ENCODE data around the gene ABCA7.
"Not testable (repeated sequence)": the region's sequence is repeated elsewhere in the genome, so short reads cannot be mapped to it uniquely, and the experiment has no call there.

The ABCA7 gene

DNA sequence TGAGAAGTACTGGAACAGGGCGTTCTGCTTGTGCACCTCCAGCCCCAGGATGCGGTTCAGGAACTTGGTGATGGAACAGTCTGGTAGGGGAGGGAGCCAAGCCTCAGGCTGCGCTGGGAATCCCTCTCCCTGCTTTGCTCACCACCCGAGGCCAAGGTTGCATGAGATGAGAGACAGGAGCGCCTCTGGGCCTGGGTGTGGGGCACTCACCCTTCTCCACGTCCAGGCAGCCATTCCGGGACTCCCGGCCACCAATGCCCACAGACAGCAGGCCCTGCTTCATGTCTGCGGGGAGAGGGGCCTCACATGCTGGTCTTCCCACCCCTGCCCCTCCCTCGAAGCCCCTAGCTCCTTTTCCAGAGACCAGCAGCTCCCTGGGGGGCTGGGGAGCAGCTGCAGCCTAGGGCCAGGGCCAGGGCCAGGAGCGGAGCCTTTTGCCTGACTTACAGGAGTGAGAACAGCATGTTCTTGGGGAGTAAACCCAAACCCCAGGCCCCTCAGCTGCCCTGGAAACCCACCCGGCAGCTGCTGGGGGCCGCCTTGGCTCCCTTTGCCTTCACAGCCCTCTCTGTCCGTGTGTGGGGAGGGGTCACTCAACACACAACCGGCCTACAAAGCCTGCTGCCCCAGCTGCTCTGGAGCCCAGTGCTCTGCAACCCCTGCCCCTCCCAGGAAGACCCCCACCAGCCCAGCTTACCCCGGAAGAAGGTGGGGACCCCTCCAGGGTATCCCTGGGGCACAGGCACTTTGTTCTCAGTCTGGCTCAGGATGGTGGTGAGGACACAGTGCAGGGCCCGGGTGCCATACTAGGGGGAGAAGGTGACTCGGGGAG, 71.1 kb downstream of the ABCA7 start:
- H3K4me3 ChIP-seq (ENCODE audit: low read length) = no peak overlapping the region
- DNase-seq (ENCODE audit: low read depth) = no peak
- TF ChIP-seq, protein P1, sequence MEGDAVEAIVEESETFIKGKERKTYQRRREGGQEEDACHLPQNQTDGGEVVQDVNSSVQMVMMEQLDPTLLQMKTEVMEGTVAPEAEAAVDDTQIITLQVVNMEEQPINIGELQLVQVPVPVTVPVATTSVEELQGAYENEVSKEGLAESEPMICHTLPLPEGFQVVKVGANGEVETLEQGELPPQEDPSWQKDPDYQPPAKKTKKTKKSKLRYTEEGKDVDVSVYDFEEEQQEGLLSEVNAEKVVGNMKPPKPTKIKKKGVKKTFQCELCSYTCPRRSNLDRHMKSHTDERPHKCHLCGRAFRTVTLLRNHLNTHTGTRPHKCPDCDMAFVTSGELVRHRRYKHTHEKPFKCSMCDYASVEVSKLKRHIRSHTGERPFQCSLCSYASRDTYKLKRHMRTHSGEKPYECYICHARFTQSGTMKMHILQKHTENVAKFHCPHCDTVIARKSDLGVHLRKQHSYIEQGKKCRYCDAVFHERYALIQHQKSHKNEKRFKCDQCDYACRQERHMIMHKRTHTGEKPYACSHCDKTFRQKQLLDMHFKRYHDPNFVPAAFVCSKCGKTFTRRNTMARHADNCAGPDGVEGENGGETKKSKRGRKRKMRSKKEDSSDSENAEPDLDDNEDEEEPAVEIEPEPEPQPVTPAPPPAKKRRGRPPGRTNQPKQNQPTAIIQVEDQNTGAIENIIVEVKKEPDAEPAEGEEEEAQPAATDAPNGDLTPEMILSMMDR (IDR thresholded peaks at IDR 0.05; ENCODE audit: insufficient read depth, low read depth, low read length, missing control alignments) = no peak

DNA sequence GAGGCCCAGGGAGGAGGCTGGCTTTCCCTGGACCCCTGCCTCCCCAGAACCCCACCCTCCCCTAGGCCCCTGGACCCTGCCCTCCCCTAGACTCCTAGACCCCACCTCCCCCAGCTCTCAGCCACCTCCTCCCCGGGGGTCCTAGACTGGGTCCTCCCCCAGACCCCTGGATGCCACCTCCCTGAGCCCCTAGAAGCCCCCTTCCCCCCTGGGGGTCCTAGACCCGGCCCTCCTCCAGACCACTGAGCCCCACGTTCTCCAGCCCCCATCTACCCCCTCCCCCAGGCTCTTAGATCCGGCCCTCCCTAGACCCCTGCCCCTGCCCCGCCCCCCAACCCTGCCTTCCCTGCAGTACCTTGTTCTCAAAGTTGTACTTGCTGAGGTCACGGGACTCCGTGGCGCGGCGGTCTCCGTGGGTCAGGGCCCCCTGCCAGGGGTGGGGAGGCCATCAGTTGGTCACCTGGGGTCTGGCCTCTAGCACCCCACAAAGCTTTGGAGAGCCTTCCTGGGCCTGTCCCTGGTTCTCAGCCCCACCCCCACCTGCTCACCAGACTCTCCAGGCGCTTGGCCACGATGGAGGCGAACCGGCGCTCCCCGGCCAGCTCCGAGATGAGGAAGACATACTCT, 71.8 kb downstream of the ABCA7 start:
- H3K4me3 ChIP-seq (ENCODE audit: low read length) = no peak overlapping the region
- no peak for DNase-seq (ENCODE audit: low read depth)
- TF ChIP-seq, protein P1 (IDR thresholded peaks at IDR 0.05; ENCODE audit: insufficient read depth, low read depth, low read length, missing control alignments) = no peak

DNA sequence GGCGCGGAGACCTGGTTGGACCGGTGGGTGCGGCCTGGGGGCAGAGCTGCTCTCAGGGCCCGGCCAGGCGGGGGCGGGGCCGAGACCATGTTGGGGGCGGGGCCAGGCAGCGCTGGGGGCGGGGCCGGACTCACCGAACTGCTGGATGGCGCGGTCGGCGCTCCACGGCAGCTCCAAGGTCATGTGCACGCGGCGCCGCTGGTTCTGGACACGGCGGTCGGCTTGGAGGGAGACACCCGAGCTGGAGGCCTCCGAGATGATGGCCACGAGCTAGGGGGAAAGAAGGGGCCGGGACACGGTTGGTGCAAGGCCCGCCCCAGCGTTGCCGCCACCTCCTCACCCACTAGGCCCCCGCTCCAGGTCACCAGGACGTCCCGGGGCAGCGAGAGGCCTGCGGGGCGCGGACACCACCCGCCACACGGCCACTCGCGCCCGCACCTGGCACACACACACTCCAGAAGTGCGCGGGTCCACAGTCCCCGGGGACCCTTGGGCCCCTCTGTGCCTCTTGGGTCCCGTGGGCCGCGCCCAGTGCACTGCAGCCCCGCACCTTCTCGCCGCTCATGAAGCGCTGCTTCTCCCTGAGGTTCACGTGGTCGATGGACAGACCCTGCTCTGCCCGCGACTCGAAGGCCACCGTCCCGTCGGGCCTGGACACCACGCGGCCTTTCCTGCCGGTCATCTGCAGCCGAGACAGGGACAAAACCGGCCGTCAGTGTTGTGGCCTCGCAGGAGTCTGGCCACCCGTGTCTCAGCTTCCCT, 72.5 kb downstream of the ABCA7 start:
- DNase-seq (ENCODE audit: low read depth) = peak; percentile 80

DNA sequence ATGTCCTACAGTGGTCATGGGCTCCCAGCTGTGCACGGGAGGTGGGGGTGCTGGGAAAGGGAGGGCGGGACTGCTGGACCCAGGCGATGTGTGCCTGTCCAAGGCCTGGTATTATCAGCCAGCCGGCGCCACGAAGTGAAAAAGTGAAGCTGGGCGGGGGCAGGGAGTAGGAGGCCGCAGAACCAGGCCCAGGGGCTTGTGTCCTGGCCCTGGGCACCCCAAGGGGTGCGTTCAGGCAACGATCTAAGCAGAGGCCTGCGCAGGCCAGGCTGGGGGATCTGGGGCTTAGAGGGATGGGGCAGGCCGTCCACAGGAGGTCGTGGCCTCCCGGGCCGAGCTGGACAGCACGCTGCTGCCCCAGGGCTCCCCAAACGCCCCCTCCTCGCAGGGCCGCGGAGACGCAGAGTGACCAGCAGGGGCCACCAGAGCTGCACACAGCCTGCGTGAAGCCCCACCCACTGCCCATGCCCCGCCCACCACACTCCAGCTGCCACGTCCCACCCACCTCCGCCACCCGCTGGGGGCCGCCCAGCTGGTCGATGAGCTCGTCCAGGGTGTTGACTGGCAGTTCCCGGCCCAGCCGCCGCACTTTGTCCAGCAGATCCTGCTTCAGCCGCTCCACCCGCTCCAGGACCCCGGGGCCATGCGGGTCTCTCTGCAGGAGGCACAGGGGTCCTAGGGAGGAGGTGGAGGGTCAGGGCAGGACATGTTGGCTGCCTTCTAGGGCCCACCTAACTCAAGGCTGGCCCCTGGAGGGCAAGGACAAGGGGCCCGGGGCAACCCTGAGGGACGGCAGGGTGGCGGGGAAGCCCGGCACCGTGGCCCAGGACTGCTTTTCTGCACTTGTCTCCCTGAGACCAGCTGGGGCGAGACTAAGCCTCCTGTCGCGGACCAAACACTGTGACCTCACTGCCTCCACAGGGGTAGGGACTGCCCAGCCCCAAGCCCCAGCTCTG, 73.4 kb downstream of the ABCA7 start:
- DNase-seq (ENCODE audit: low read depth) = peak; percentile 92
- no peak overlapping the region for H3K4me3 ChIP-seq (ENCODE audit: low read length)
- TF ChIP-seq, protein P1 (IDR thresholded peaks at IDR 0.05; ENCODE audit: insufficient read depth, low read depth, low read length, missing control alignments) = peak; percentile 71

More for the DNA sequence above, 72.5 kb downstream of the ABCA7 start:
- no peak overlapping the region for H3K4me3 ChIP-seq (ENCODE audit: low read length)
- TF ChIP-seq, protein P1 (IDR thresholded peaks at IDR 0.05; ENCODE audit: insufficient read depth, low read depth, low read length, missing control alignments) = no peak

DNA sequence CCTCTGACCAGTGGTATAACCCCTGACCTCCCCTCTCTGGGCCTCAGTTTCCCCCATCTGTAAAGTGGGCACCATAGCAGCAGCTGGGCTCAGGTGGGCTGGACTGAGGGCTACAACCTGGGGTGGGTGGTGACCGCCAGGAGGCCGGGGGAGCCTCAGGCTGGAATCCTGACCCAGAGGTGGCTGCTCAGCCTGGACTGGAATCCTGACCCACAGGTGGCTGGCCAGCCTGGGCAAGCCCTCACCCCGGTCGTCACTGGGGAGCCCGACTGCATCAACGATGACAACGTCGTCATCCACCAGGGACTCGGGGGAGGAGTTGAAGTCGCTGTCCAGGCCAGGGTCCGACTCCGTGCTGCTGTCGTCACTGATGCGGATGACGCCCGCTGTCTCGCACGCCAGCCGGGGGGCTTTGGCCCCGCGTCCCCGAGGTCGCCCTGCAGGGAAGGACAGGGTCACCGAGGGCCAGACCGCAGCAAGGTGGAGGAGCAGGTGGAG, 74.1 kb downstream of the ABCA7 start:
- no peak for DNase-seq (ENCODE audit: low read depth)
- TF ChIP-seq, protein P1 (IDR thresholded peaks at IDR 0.05; ENCODE audit: insufficient read depth, low read depth, low read length, missing control alignments) = no peak
- no peak overlapping the region for H3K4me3 ChIP-seq (ENCODE audit: low read length)

DNA sequence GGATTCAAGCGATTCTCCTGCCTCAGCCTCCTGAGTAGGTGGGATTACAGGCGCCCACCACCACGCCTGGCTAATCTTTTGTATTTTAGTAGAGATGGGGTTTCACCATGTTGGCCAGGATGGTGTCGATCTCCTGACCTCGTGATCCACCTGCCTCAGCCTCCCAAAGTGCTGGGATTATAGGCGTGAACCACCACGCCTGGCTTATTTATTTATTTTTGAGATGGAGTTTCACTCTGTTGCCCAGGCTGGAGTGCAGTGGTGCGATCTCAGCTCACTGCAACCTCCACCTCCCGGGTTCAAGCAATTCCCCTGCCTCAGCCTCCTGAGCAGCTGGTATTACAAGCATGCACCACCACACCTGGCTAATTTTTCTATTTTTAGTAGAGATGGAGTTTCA, 74.8 kb downstream of the ABCA7 start:
- not testable (repeated sequence) for H3K4me3 ChIP-seq (ENCODE audit: low read length); DNase-seq (ENCODE audit: low read depth)
